Measurements from ENCODE around the gene CFAP74. TPM values are rescaled to one million over a fixed set of nuclear protein-coding genes. Genes with fewer than 3 reads are reported as not detected.

The CFAP74 gene, protein sequence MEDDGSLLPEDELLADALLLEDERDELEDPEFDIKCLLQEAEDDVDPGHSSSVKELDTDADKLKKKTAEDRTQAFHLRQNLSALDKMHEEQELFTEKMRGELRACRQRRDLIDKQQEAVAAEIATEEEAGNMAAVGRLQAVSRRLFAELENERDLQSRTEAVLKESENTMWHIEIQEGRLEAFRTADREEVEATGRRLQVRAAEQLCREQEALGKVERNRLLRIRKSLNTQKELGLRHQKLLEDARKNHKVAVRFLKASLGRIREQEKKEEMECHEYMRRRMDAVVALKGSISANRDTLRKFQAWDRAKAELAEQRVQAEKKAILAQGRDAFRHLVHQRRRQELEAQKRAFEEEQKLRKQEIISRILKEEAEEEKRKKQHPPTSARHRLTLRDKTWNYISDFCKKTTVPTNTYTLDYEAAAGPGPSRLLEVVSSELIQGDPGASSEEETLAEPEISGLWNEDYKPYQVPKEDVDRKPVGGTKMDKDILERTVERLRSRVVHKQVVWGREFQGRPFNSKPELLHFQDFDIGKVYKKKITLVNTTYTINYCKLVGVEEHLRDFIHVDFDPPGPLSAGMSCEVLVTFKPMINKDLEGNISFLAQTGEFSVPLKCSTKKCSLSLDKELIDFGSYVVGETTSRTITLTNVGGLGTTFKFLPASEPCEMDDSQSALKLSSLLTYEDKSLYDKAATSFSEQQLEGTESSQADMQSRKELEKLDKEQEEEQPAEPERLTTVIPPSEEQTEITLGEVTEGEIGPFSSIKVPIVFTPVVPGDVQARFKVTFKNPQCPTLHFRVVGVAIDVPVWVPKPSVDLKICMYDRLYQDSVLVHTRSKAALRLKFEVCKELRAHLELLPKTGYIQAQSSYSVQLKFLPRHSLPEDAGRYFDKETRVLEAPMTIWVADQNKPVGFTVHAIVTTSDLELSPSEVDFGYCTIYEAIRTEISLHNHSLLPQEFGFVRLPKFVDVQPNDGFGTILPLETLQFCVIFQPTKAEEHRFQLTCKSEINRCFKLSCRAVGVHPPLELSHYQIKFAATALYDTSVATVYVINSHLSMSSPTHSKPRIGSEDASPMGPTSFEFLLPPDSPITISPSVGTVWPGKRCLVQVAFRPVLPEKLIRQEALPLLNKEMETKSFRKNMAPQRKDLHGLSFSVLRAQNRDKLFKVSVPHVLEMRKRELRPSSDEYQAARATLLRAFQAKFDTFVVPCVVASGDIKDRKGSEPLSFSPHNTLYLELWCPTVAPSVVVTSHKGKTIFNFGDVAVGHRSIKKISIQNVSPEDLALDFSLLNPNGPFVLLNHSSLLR (N-terminal part only)
- total RNA-seq, result not detected

DNA sequence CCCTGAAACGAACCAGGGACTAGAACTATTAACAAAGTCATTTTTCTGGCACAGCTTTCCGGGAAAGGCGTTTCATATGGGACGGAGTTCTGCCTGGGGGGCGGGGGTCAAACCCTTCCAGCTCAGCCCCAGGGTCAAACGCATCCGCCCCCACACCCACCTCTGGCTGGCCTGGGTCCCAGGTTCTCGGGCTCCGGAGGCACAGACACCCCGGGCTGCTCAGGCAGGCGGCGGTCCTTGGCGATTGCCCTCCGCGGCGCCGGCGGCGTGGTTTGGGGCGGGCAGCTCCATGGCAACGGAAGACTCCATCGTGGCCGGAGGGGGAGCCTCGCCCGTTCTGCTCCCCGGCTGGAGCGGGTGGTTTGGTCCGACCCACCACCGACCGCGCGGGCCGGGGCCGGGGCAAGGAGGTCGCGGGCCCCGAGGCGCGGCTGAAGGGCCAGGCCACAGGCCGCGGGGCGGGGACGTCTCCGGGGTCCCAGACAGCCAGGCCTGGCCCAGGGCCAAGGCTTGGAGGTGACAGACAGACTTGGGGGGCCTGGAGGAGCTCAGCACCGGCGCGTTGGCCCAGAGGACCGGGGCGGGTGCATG lies at the start of gene CFAP74:
Gene CFAP74, minus strand, starts transcription at position 246 of the 591 bp plus-strand sequence. CDS start 12,830 bp downstream, outside the sequence.
- DNase-seq (ENCODE audit: low spot score in 2 of 2), result peak in 1 of 2 donors; percentile 38
- H3K27ac Mint-ChIP-seq, result no peak within 1 kb of the TSS
- H3K36me3 Mint-ChIP-seq, result no peaks in the 10 kb centered on the region
- no peaks in the 10 kb centered on the region for H3K9me3 Mint-ChIP-seq
- ATAC-seq, result peak in 1 of 2 donors; percentile 52

DNA sequence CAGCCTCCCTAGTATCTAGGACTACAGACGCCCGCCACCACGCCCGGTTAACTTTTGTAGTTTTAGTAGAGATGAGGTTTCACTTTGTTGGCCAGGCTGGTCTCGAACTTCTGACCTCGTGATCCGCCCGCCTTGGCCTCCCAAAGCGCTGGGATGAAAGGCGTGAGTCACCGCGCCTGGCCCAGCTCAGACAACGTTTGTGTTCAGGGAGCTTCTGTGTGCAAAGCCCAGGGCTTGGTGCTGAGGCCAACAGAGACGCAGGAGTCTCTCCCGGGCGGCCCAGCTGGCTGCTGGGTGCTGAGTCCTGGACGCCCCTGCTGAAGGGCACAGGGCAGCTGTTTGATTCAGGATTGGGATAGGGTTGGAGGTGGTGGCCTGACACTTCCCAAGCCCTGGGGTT lies 49.6 kb upstream of the CFAP74 start:
- no peak overlapping the region for H3K27ac Mint-ChIP-seq
- DNase-seq (ENCODE audit: low spot score in 2 of 2) (no peak), ATAC-seq (no peak)
- H3K9me3 Mint-ChIP-seq, result no peaks in the 10 kb centered on the region
- H3K36me3 Mint-ChIP-seq, result no peaks in the 10 kb centered on the region

DNA sequence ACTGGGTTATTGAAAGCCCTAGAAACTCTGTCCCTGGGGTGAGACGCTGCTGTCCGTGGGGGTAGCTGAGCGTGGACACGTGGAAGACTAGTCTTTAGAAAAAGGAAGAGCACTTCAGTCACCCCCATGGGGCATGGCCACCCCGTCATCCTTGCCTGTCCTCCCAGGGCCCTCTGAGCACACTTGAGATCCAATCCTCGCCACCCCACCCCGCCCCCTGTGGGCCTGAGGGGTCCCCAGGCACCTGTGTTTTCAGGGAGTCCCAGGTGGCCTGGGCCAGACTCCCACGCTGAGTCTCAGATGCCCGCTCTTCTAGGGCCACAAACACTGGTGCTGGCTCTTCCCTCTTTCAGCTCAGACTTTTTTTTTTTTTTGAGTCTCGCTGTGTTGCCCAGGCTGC lies 49.2 kb upstream of the CFAP74 start:
- no peak overlapping the region for H3K27ac Mint-ChIP-seq
- ATAC-seq (no peak), DNase-seq (ENCODE audit: low spot score in 2 of 2) (no peak)
- no peaks in the 10 kb centered on the region for H3K9me3 Mint-ChIP-seq
- no peaks in the 10 kb centered on the region for H3K36me3 Mint-ChIP-seq

DNA sequence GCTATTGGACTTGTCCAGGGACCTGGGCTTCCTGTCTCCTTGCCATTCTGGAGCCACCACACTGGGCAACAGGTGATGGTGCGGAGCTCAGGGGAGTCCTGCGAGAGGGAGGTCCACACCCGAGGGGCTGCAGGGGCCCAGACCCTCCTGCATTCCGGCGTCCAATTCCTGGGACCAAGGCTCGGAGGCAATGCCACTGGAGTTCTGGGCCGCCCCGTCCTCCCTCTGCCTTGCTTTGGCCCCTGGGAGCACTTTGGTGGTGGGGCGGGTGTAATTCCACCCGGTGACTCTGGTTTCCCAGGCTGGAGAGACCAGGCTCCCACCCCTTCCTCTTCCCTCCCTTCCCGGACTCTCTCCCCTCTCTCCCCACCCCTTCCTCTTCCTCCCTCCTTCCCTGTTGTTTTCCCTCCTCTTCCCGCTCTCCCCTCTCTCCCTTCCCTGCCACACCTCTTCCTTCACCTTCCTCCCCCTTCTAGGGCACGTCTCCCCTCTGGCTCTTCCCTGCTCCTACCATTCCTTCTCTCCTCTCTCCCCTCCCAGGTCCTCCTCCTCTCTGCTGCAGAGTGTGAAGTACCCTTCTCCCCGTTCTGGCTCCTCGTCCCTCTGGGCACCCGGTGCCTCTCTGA lies 48.6 kb upstream of the CFAP74 start:
- H3K9me3 Mint-ChIP-seq, result no peaks in the 10 kb centered on the region
- DNase-seq (ENCODE audit: low spot score in 2 of 2) (no peak), ATAC-seq (no peak)
- H3K36me3 Mint-ChIP-seq, result no peaks in the 10 kb centered on the region
- peak overlapping the region in 1 of 2 donors; percentile 20 for H3K27ac Mint-ChIP-seq

DNA sequence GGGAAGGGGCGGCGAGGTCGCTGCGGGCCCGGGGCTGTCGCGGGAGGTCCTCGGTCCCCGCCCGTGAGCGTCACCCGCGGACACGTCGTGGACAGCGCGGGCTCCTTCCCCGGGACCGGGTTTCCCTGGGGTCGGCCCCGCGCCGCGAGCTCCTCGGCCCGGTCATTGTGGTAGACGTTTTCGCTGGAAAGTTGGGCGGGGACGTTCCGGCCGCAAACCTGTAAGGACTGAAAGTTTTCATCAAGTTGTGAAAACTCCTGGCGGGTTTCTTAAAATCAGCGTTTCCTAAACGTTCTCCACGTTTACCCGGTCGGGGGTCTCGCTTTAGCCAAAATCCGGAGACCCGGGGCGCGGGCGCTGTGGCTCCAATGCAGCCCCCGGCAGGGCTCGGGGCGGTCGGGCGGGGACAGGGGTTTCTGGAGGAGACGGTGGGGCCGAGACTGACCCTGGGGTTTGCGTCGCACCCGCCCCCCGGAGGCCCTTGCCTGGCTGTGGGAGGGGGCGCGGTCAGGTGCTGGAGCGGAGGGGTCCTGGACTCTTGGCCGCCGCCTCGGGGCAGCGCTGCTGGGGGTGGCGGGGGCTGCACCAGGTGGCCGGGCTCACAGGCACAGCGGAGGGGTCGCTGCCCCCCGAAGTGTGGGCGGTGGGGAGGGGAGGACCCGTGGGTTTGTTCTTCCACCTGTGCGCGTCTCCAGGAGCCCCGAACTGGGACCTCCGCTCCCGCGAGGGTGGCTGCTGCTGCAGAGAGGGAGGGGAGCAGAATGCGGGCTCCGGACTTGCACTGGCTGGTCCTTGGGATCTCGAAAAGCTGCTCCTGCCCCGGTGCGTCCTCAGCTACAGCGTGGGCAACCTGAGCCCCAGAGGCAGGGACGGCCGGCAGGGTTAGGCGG lies 47.5 kb upstream of the CFAP74 start:
- ATAC-seq (no peak), DNase-seq (ENCODE audit: low spot score in 2 of 2) (no peak)
- H3K9me3 Mint-ChIP-seq, result no peaks in the 10 kb centered on the region
- no peaks in the 10 kb centered on the region for H3K36me3 Mint-ChIP-seq
- H3K27ac Mint-ChIP-seq, result peak overlapping the region in 1 of 2 donors; percentile 20

DNA sequence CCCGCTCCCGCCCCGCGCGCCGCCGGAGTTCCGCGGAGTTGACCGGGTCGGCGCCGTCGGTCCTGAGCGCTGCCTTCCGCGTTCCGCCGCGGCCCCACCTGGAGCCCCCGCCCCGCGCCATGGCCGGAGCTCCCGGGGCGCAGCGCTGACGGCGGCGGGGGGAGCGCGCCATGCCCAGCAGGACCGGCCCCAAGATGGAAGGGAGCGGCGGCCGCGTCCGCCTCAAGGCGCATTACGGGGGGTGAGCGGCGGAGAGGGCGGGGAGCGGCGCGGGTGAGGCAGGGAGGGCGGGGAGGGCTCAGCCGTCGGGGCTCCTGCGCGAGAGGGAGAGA lies 46.8 kb upstream of the CFAP74 start:
- peak in 1 of 2 donors; percentile 35 for DNase-seq (ENCODE audit: low spot score in 2 of 2)
- ATAC-seq, result peak in 1 of 2 donors; percentile 46
- Mint-ChIP-seq H3K36me3 (no peaks in the 10 kb centered on the region), H3K9me3 (no peaks in the 10 kb centered on the region), H3K27ac (no peak overlapping the region)

DNA sequence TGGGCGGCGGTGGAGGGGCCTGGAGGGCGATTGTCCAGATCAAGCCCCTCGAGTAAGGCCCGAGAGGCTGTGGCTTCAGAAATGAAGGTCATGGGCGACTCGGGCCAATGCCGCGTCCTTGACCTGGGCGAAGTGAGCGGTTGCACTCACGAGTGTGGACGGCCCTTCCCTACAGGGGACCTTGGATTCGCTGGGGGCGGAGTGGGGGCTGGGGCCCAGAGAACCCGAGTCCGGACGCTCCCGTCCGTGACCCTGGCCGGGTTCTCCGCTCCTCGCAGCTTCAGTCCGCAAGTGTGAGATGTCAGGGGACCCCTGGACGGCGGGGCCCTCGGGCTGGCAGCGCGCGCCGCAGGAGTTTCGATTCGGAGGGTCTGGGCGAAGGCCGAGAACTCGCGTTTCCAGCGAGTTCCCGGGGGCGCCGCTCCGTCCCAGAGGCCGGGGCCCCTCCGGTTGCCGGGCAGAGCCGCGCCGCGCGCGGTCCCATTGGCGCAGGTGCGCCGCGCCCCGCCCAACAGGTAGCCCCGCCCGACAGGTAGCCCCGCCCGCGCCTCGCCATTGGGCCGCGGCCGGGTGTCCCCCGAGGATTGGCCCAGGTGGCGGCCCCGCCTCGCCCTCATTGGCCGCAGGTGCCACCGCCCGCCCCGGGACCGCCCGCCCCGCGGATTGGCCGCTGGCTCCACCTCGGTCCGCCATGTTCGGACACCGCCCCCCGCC lies 46.3 kb upstream of the CFAP74 start, which contains the start of gene PRKCZ:
Gene PRKCZ, plus strand, starts transcription at position 694 of the 714 bp plus-strand sequence. CDS start 220 bp downstream, outside the sequence.
- H3K27ac Mint-ChIP-seq, result peak within 1 kb of the TSS; percentile 33 to 65
- H3K36me3 Mint-ChIP-seq, result no peaks in the 10 kb centered on the region

DNA sequence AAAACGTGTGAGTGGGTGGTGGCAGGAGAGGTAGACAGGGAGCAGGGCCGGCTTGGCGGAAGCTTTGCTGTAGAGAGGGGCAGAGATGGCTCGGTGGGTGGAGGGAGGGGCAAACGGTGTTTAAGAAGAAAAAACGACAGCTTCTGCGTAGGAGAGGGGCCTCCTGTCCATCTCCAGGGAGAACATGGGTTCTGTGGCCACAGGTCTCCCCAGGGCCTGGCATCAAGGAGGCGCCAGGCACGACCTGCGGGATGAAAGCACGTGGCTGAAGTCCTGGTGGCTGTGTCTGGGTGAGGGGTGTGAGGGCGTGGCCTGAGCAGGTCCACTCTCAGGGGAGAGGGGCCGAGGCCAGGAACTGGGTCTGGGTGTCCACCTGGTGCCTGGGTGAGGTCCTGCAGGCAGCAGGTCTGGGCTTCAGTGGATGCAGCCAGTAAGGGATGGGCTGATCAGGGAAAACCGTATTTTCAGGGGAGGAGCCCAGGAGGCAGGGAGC lies 45.7 kb upstream of the CFAP74 start:
- H3K27ac Mint-ChIP-seq, result peak overlapping the region; percentile 33 to 65
- H3K9me3 Mint-ChIP-seq, result no peaks in the 10 kb centered on the region
- DNase-seq (ENCODE audit: low spot score in 2 of 2), result no peak
- ATAC-seq, result no peak
- H3K36me3 Mint-ChIP-seq, result no peaks in the 10 kb centered on the region

More for the DNA sequence above, 46.3 kb upstream of the CFAP74 start, which contains the start of gene PRKCZ:
- peak; percentile 94 for ATAC-seq
- DNase-seq (ENCODE audit: low spot score in 2 of 2), result peak; percentile 94 to 96
- H3K9me3 Mint-ChIP-seq, result no peaks in the 10 kb centered on the region

DNA sequence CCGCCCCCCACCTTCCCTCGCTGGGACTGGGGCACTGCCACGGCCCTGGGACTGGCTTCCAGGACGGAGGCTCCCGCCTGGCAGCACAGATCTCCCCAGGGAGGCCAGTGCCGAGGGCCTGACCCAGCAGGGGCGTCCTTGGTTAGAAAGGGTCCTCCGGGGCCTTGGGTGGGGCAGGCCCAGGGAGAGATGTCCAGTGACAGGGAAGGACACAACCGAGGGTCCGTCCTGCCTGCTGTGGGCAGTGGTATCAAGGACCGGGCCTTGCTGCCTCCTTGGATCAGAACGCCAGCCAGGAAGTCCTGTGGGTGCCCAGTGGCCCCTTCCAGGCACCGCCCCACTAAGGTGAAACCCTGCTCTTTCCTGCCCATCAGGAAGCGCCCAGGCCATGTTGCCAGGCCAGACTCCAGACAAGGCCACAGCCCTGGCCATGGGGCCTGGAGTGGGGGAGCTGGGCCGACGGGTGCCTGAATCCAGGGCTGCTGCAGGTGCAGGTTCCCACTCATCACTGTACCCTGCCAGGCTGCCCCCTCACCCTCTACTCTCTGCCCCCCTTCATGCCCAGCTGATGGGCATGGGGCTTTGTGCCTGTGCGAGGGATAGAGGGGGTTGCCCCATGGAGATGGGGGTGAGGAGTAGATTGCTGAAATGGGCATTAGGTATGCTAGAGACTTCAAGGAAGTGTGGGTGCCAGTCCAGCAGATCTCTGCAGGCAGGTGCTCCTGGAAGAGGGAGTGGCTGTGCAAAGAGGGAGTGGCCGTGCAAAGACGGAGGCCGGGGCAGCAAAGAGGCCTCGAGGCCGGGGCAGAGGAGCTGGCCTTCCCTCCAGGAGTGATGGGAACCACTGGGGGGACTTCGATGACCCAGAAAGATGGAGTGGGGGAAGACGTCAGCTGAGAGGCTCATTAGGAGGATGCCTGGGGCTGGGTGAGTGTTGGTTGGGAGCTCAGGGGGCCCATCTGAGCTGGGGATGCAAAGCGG lies 44.5 kb upstream of the CFAP74 start:
- Mint-ChIP-seq H3K27ac (peak overlapping the region in 1 of 2 donors; percentile 24), H3K9me3 (no peaks in the 10 kb centered on the region), H3K36me3 (no peaks in the 10 kb centered on the region)
- DNase-seq (ENCODE audit: low spot score in 2 of 2), result no peak
- no peak for ATAC-seq

DNA sequence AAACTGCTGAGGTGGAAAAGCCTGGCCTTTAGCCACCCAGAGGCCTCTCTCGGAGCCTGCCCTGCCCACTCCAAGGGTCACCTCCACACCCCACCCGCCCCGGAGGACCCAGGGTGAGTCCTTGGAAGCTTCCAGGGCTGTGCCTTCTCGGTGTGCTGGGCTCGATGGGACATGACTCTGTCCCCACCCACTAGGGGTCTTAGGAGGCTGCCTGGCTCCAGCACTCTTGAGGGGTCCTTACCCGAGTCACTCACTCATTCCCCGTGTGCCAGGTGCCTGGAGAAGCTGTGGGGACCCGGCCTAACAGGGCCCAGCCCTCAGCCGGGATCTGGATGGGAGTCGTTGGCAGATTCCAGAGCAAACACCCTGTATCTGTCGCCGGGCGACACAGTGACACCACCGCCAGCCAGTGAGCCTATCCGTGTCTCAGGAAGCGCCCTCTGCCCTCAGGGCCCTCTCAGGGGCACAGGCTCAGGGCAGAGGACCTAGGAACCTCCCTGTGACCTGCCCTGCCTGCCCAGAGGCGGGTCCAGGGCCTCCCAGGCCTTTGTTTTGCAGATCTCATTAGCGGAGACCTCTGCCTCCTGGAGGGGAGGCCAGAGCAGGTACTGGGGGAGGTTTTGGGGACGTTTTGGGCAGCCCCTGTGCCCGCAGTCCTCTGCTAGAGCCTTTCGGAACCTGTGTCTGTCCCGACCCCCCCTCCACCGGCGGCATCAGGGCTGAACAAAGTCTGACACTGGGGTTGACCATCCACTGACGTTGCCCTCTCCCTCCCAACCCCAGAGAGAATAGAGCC lies 43.6 kb upstream of the CFAP74 start:
- H3K9me3 Mint-ChIP-seq, result no peaks in the 10 kb centered on the region
- H3K27ac Mint-ChIP-seq, result no peak overlapping the region

DNA sequence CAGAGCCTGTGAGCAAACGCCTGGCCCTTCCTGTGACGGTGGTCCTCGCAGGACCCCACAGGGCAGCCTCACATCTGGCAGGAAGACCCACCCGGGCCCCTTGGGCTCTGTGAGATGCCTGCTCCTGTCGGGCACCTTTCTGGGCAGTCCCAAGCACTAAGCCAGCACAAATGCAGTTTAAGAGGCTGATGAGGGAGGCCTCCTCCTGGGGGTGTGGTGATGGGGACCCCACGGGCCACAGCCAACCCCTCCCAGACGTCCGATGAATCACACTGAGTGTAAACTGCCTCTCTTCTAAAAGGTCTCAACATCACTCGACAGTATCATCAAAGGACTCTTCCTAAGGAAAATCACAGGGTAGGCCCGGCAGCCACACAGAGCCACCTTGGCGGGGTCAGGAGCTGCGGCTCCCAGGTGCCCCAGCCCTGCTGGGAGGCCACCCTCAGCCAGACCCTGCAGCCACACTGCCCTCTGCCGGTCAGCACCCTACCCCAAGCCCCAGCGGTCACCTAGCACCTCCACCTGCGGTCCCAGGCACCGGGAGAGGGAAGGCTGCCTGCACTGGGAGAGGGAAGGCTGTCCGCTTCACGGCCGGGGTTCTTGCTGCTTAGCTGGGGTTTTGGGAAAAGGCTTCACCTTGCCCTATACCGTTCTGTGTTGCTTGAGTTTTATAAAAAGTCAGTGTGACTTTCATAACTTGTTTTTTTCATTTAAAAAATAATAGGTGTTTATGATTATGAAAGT lies 42.8 kb upstream of the CFAP74 start:
- H3K36me3 Mint-ChIP-seq, result no peaks in the 10 kb centered on the region
- H3K27ac Mint-ChIP-seq, result no peak overlapping the region
- DNase-seq (ENCODE audit: low spot score in 2 of 2) (peak; percentile 67 to 71), ATAC-seq (peak in 1 of 2 donors; percentile 27)
- no peaks in the 10 kb centered on the region for H3K9me3 Mint-ChIP-seq

More for the DNA sequence above, 43.6 kb upstream of the CFAP74 start:
- no peak for DNase-seq (ENCODE audit: low spot score in 2 of 2)
- no peak for ATAC-seq
- no peaks in the 10 kb centered on the region for H3K36me3 Mint-ChIP-seq

Measured in activated naive CD4-positive, alpha-beta T cell treated with anti-CD3 and anti-CD28 coated beads, Interleukin-2, amount 50 U/mL, for 72 hours (primary cell).